HepG2 (cell line): Measurements from ENCODE around the gene STX10. TPM values are rescaled to one million over a fixed set of nuclear protein-coding genes. Genes with fewer than 3 reads are reported as not detected.
A peak's percentile ranks its signal among the peaks of the same experiment; 100 is the strongest.

ENCODE experiments used
- BRCA1 ChIP-seq: sonication (generic); formaldehyde crosslinking; IDR thresholded peaks from 2 replicates; pipeline ENCODE4 v1.4.0; 2020; ENCODE audit warnings: missing genetic modification reagents
- CCDC6 ChIP-seq: sonication (generic); formaldehyde crosslinking; IDR thresholded peaks from 2 replicates; pipeline ENCODE4 v1.8.1; 2022; ENCODE audit warnings: mild to moderate bottlenecking, missing genetic modification reagents, moderate library complexity
- CHCHD3 ChIP-seq: sonication (generic); formaldehyde crosslinking; IDR thresholded peaks from 2 replicates; pipeline ENCODE4 v1.8.0; 2022; ENCODE audit warnings: mild to moderate bottlenecking, missing genetic modification reagents, moderate library complexity
- EHMT2 ChIP-seq: fragments of 200-600 bp; sonication (generic); IDR thresholded peaks from 2 replicates; pipeline ENCODE4 v1.7.0; 2017; ENCODE audit warnings: antibody characterized with exemption, low read depth, low read length, borderline replicate concordance
- ERF ChIP-seq: IDR thresholded peaks from 2 replicates; pipeline ENCODE4 v1.6.1; 2018; ENCODE audit warnings: missing biosample characterization, missing genetic modification reagents
- FOXK2 ChIP-seq: fragments of 450-650 bp; IDR thresholded peaks from 2 replicates; pipeline ENCODE4 v1.6.1; 2016
- FOXP1 ChIP-seq, 2 experiments: fragments of 450-650 bp in 1 of 2; IDR thresholded peaks; 2 replicates each; pipeline ENCODE4 v1.6.1; 2017 to 2018; ENCODE audit warnings: antibody characterized with exemption in 1 of 2
- HOXA5 ChIP-seq: sonication (generic); formaldehyde crosslinking; IDR thresholded peaks from 2 replicates; pipeline ENCODE4 v1.4.0; 2020; ENCODE audit warnings: missing genetic modification reagents
- KAT7 ChIP-seq: IDR thresholded peaks from 2 replicates; pipeline ENCODE4 v1.6.1; 2018; ENCODE audit warnings: borderline replicate concordance, missing compliant biosample characterization
- MIER2 ChIP-seq: IDR thresholded peaks from 2 replicates; pipeline ENCODE4 v1.6.1; 2016; ENCODE audit warnings: missing biosample characterization, missing genetic modification reagents
- NR2F2 ChIP-seq: IDR thresholded peaks from 2 replicates; pipeline ENCODE4 v1.6.1; 2012; ENCODE audit warnings: low read depth, inconsistent platforms, borderline replicate concordance
- PHF21A ChIP-seq: sonication (generic); formaldehyde crosslinking; IDR thresholded peaks from 2 replicates; pipeline ENCODE4 v1.5.0; 2020; ENCODE audit warnings: mild to moderate bottlenecking, missing genetic modification reagents
- PHF5A ChIP-seq: IDR thresholded peaks from one replicate; pipeline ENCODE4 v1.6.1; 2018; ENCODE audit warnings: low read depth, missing genetic modification reagents; ENCODE audit not compliant: unreplicated experiment
- POLR2AphosphoS2 ChIP-seq: IDR thresholded peaks from 2 replicates; pipeline ENCODE4 v1.6.1; 2011; ENCODE audit warnings: low read depth, low read length, improper control_type of control experiment
- SCMH1 ChIP-seq: sonication (generic); formaldehyde crosslinking; IDR thresholded peaks from 2 replicates; pipeline ENCODE4 v1.9.0; 2021; ENCODE audit warnings: missing genetic modification reagents, mild to moderate bottlenecking, borderline replicate concordance
- ZFP1 ChIP-seq: IDR thresholded peaks from 2 replicates; pipeline ENCODE4 v1.6.1; 2016
- ZNF207 ChIP-seq: fragments of 450-650 bp; IDR thresholded peaks from 2 replicates; pipeline ENCODE4 v1.6.1; 2016; ENCODE audit warnings: antibody characterized with exemption, borderline replicate concordance
- ZNF350 ChIP-seq: sonication (generic); formaldehyde crosslinking; IDR thresholded peaks from 2 replicates; pipeline ENCODE4 v1.4.0; 2020; ENCODE audit warnings: mild to moderate bottlenecking, low read depth, missing genetic modification reagents, borderline replicate concordance
- ZNF513 ChIP-seq: sonication (generic); formaldehyde crosslinking; conservative IDR thresholded peaks from 2 replicates; pipeline ENCODE4 v1.5.0; 2020; ENCODE audit warnings: missing genetic modification reagents
- ZNF530 ChIP-seq: sonication (generic); formaldehyde crosslinking; IDR thresholded peaks from 2 replicates; pipeline ENCODE4 v1.5.0; 2020; ENCODE audit warnings: low read depth, mild to moderate bottlenecking, missing genetic modification reagents
- ZNF773 ChIP-seq: sonication (generic); formaldehyde crosslinking; IDR thresholded peaks from 2 replicates; pipeline ENCODE4 v1.4.0; 2020; ENCODE audit warnings: missing genetic modification reagents, borderline replicate concordance
- ZNF775 ChIP-seq: sonication (generic); formaldehyde crosslinking; IDR thresholded peaks from 2 replicates; pipeline ENCODE4 v1.4.0; 2020; ENCODE audit warnings: missing genetic modification reagents, mild to moderate bottlenecking, moderate library complexity, borderline replicate concordance
- polyA plus RNA-seq, 8 experiments: library from polyadenylated mRNA; depleted of rRNA in 3 of 8; stranded (reverse) in 7 of 8; unstranded in 1 of 8; fragments of >200 nt; fragmentation: Illumina TruSeq in 4 of 8; extraction: Trizol in 4 of 8; gene quantifications; 2 replicates each; pipeline versions ENCODE4 v1.2.1 to v1.2.3, GENCODE V29; 2011 to 2016; ENCODE audit warnings: low read depth in 4 of 8, missing spikeins in 1 of 8, mixed read lengths in 1 of 8; ENCODE audit not compliant: insufficient read depth in 1 of 8
- total RNA-seq, 5 experiments: library from RNA; depleted of rRNA; stranded (reverse); fragments of >200 nt; fragmentation: Illumina TruSeq; extraction: Trizol; gene quantifications; 2 replicates each; pipeline ENCODE4 v1.2.3, GENCODE V29; 2016; ENCODE audit warnings: low read depth in 1 of 5
- TF ChIP-seq, protein P1 (sequence below): sonication (generic); formaldehyde crosslinking; IDR thresholded peaks from 2 replicates; pipeline ENCODE4 v1.4.0; 2020; ENCODE audit warnings: missing genetic modification reagents, mild to moderate bottlenecking, borderline replicate concordance
- TF ChIP-seq, protein P2 (sequence below): sonication (generic); formaldehyde crosslinking; IDR thresholded peaks from 2 replicates; pipeline ENCODE4 v1.5.0; 2020; ENCODE audit warnings: missing genetic modification reagents

The STX10 gene
- total and polyA plus RNA-seq, 2 of the 13 experiments (the other 11 are each of a cell fraction or from before 2014, with no cell fraction given) = 47.9 to 66.4 TPM

GRCh38 chr19:13116282-13117175, 33.6 kb downstream of the STX10 start, which contains the start of gene TRMT1 (continued):
- TF ChIP-seq BRCA1 (CRISPR knock-in tag) = no peak
- TF ChIP-seq MIER2 (CRISPR knock-in tag) = no peak
- TF ChIP-seq ZFP1 (CRISPR knock-in tag) = no peak
- TF ChIP-seq ZNF530 (CRISPR knock-in tag) = no peak
- TF ChIP-seq PHF5A (CRISPR knock-in tag) = peak; percentile 44
- TF ChIP-seq ZNF773 = no peak
- no peak for TF ChIP-seq FOXP1 (IDR thresholded peaks at IDR 0.05)
- TF ChIP-seq FOXP1 (CRISPR knock-in tag; IDR thresholded peaks at IDR 0.05) = no peak
- TF ChIP-seq EHMT2 = no peak
- peak; percentile 50; the same call in 1 of the 2 replicates for TF ChIP-seq PHF21A (CRISPR knock-in tag)
- TF ChIP-seq ZNF207 = no peak
- TF ChIP-seq, protein P1, sequence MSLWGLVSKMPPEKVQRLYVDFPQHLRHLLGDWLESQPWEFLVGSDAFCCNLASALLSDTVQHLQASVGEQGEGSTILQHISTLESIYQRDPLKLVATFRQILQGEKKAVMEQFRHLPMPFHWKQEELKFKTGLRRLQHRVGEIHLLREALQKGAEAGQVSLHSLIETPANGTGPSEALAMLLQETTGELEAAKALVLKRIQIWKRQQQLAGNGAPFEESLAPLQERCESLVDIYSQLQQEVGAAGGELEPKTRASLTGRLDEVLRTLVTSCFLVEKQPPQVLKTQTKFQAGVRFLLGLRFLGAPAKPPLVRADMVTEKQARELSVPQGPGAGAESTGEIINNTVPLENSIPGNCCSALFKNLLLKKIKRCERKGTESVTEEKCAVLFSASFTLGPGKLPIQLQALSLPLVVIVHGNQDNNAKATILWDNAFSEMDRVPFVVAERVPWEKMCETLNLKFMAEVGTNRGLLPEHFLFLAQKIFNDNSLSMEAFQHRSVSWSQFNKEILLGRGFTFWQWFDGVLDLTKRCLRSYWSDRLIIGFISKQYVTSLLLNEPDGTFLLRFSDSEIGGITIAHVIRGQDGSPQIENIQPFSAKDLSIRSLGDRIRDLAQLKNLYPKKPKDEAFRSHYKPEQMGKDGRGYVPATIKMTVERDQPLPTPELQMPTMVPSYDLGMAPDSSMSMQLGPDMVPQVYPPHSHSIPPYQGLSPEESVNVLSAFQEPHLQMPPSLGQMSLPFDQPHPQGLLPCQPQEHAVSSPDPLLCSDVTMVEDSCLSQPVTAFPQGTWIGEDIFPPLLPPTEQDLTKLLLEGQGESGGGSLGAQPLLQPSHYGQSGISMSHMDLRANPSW = peak; percentile 86
- TF ChIP-seq, protein P2, sequence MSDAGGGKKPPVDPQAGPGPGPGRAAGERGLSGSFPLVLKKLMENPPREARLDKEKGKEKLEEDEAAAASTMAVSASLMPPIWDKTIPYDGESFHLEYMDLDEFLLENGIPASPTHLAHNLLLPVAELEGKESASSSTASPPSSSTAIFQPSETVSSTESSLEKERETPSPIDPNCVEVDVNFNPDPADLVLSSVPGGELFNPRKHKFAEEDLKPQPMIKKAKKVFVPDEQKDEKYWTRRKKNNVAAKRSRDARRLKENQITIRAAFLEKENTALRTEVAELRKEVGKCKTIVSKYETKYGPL (CRISPR knock-in tag) = no peak
- TF ChIP-seq CCDC6 (CRISPR knock-in tag) = no peak
- TF ChIP-seq CHCHD3 (CRISPR knock-in tag) = no peak
- TF ChIP-seq NR2F2 = no peak; the same call in 1 of the 2 replicates
- peak; percentile 76; the same call in 1 of the 2 replicates for TF ChIP-seq KAT7 (CRISPR knock-in tag)
- TF ChIP-seq POLR2AphosphoS2 = no peak
- TF ChIP-seq HOXA5 (CRISPR knock-in tag) = 0 out of 2 replicates have a peak, but pooled peaks have one; percentile 44
- 0 out of 2 replicates have a peak, but pooled peaks have one; percentile 40 for TF ChIP-seq ZNF775 (CRISPR knock-in tag)
- peak; percentile 52; the same call in 1 of the 2 replicates for TF ChIP-seq FOXK2
- no peak for TF ChIP-seq ZNF513 (CRISPR knock-in tag)
- no peak for TF ChIP-seq SCMH1 (CRISPR knock-in tag)
- TF ChIP-seq ERF = 0 out of 2 replicates have a peak, but pooled peaks have one; percentile 47
- peak; percentile 77 for TF ChIP-seq ZNF350 (CRISPR knock-in tag)
